ENCODE measurements around the gene CNTNAP5.

Gene CNTNAP5

DNA sequence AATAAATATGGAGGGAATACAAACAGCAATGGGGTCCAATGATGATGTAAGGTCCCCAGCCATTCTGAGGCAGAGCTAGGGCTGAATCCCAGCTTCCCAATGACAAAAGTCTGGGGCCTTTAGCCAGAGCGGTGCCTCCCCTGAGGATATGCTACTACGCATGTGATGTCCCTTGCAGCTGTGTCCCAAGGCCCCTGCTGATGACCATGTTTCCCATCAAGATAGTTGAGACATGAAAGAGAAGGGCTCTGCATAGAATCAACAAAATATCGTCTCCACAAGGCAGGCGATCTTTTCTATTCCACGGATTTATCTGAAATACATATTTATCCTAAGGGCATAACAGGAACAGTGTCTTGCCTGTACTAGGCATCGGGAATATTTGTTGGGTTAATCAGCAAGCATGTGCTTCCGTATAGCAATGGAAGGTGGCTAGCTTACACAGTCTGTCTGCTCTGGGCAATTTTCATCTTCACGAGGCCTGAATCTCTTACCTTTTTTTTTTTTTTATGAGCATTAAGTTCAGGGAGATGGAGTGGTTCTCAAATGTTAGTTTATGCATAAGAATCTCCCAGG lies 284.6 kb downstream of the CNTNAP5 start:
- 86% methylated on average over 5 of the region's 8 CpGs for WGBS
- no peaks in the 10 kb centered on the region for H3K36me3 ChIP-seq (ENCODE audit: control insufficient read depth in 1 of 2, insufficient read depth in 2 of 2, low read depth in 1 of 2, low read length in 2 of 2)
- no peak overlapping the region for H2AFZ ChIP-seq (ENCODE audit: low read depth, low read length)
- no peaks in the 10 kb centered on the region for H3K79me1 ChIP-seq (replicated peaks; ENCODE audit: low read length, poor library complexity, severe bottlenecking)
- H2BK120ac ChIP-seq (ENCODE audit: low read depth, low read length), result no peak overlapping the region
- no peak overlapping the region for H3K4me2 ChIP-seq (ENCODE audit: low read length, poor library complexity, severe bottlenecking)
- no peak overlapping the region for H3K9ac ChIP-seq (ENCODE audit: low read length)
- no peak overlapping the region for H4K8ac ChIP-seq (ENCODE audit: low read length)
- H3K4me3 ChIP-seq (ENCODE audit: insufficient read depth in 1 of 2, low read depth in 1 of 2, low read length in 2 of 2), result no peak overlapping the region
- no peaks in the 10 kb centered on the region for H3K9me3 ChIP-seq (ENCODE audit: control insufficient read depth, low read length)
- H2BK15ac ChIP-seq (ENCODE audit: low read depth, poor library complexity, severe bottlenecking), result no peak overlapping the region
- H2BK5ac ChIP-seq (ENCODE audit: low read depth, low read length, poor library complexity, severe bottlenecking), result no peak overlapping the region
- H3K4me1 ChIP-seq (ENCODE audit: control insufficient read depth, insufficient read depth, low read depth, low read length), result no peaks in the 10 kb centered on the region
- no peak overlapping the region for H3K27ac ChIP-seq (ENCODE audit: low read length, poor library complexity, severe bottlenecking)
- H3K23ac ChIP-seq (ENCODE audit: low read length in 2 of 2), result no peak overlapping the region
- H2AK5ac ChIP-seq (ENCODE audit: low read length, severe bottlenecking), result no peak overlapping the region
- H3K18ac ChIP-seq (ENCODE audit: low read depth in 1 of 2, low read length in 2 of 2), result no peak overlapping the region
- no peak overlapping the region for H4K91ac ChIP-seq (ENCODE audit: low read length)
- DNase-seq, result no peak
- no peak overlapping the region for H3K4ac ChIP-seq (ENCODE audit: low read depth in 1 of 2, low read length in 2 of 2)
- no peak overlapping the region for H2BK12ac ChIP-seq (ENCODE audit: low read length in 2 of 2)
- H3K14ac ChIP-seq (ENCODE audit: low read length in 2 of 2), result no peak overlapping the region
- H3K27me3 ChIP-seq (ENCODE audit: control insufficient read depth in 1 of 2, insufficient read depth in 1 of 2, low read length in 2 of 2), result no peaks in the 10 kb centered on the region

DNA sequence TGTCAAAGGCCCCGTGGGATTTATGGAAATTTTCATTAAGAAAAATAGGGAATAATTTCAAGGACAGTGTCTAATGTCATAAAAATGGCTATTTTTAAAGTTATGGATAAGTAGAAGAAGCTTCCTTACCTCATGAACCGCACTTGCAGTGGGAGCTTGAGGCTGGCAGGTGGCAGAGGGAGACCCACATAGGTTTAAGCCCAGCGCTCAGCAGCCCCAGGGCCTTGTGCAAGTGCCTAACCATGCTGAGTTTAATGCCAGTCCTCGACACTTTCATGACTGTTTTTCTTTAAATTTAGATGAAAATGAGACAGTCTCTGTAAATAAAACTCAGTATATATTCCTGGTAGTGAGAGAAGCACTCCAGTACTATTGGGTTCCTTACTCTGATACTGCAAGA lies 285.6 kb downstream of the CNTNAP5 start:
- H2BK5ac ChIP-seq (ENCODE audit: low read depth, low read length, poor library complexity, severe bottlenecking), result no peak overlapping the region
- H3K27ac ChIP-seq (ENCODE audit: low read length, poor library complexity, severe bottlenecking), result no peak overlapping the region
- H3K4me2 ChIP-seq (ENCODE audit: low read length, poor library complexity, severe bottlenecking), result no peak overlapping the region
- DNase-seq, result no peak
- no peaks in the 10 kb centered on the region for H3K27me3 ChIP-seq (ENCODE audit: control insufficient read depth in 1 of 2, insufficient read depth in 1 of 2, low read length in 2 of 2)
- no peak overlapping the region for H3K4me3 ChIP-seq (ENCODE audit: insufficient read depth in 1 of 2, low read depth in 1 of 2, low read length in 2 of 2)
- H3K4ac ChIP-seq (ENCODE audit: low read depth in 1 of 2, low read length in 2 of 2), result no peak overlapping the region
- H4K8ac ChIP-seq (ENCODE audit: low read length), result no peak overlapping the region
- H3K36me3 ChIP-seq (ENCODE audit: control insufficient read depth in 1 of 2, insufficient read depth in 2 of 2, low read depth in 1 of 2, low read length in 2 of 2), result no peaks in the 10 kb centered on the region
- no peaks in the 10 kb centered on the region for H3K9me3 ChIP-seq (ENCODE audit: control insufficient read depth, low read length)
- no peak overlapping the region for H2BK15ac ChIP-seq (ENCODE audit: low read depth, poor library complexity, severe bottlenecking)
- no peak overlapping the region for H2AK5ac ChIP-seq (ENCODE audit: low read length, severe bottlenecking)
- no peaks in the 10 kb centered on the region for H3K4me1 ChIP-seq (ENCODE audit: control insufficient read depth, insufficient read depth, low read depth, low read length)
- H4K91ac ChIP-seq (ENCODE audit: low read length), result no peak overlapping the region
- H3K14ac ChIP-seq (ENCODE audit: low read length in 2 of 2), result no peak overlapping the region
- H3K18ac ChIP-seq (ENCODE audit: low read depth in 1 of 2, low read length in 2 of 2), result no peak overlapping the region
- no peak overlapping the region for H3K9ac ChIP-seq (ENCODE audit: low read length)
- no peak overlapping the region for H2BK120ac ChIP-seq (ENCODE audit: low read depth, low read length)
- H3K79me1 ChIP-seq (replicated peaks; ENCODE audit: low read length, poor library complexity, severe bottlenecking), result no peaks in the 10 kb centered on the region
- no peak overlapping the region for H3K23ac ChIP-seq (ENCODE audit: low read length in 2 of 2)
- no peak overlapping the region for H2AFZ ChIP-seq (ENCODE audit: low read depth, low read length)
- H2BK12ac ChIP-seq (ENCODE audit: low read length in 2 of 2), result no peak overlapping the region
- 88% methylated on average over 3 of the region's 4 CpGs for WGBS

DNA sequence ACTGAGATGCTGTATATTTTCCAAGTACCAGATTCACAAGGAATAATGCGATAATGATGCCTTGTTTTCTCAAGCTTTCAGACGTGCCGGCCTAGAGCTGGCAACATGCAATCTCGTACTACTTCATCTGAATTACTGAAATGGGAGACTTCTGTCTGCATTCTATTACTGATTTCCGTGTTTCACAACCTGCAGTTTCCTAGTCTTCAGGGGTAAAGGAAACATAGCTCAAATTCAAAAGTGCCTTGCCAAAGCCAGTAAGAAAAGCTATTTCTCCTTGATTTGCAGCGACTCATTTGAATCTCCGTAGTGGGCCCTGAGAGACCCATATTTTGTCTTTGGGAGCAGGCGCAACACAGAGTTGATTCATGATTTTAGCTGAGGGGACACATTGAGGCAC lies 289.0 kb downstream of the CNTNAP5 start:
- H3K14ac ChIP-seq (ENCODE audit: low read length in 2 of 2), result no peak overlapping the region
- H3K23ac ChIP-seq (ENCODE audit: low read length in 2 of 2), result no peak overlapping the region
- WGBS, result 90% methylated on average over 8 of the region's 8 CpGs
- H2AK5ac ChIP-seq (ENCODE audit: low read length, severe bottlenecking), result no peak overlapping the region
- H2BK15ac ChIP-seq (ENCODE audit: low read depth, poor library complexity, severe bottlenecking), result no peak overlapping the region
- H3K4ac ChIP-seq (ENCODE audit: low read depth in 1 of 2, low read length in 2 of 2), result no peak overlapping the region
- H3K9ac ChIP-seq (ENCODE audit: low read length), result no peak overlapping the region
- no peaks in the 10 kb centered on the region for H3K9me3 ChIP-seq (ENCODE audit: control insufficient read depth, low read length)
- no peak overlapping the region for H3K18ac ChIP-seq (ENCODE audit: low read depth in 1 of 2, low read length in 2 of 2)
- H2BK5ac ChIP-seq (ENCODE audit: low read depth, low read length, poor library complexity, severe bottlenecking), result no peak overlapping the region
- H2BK12ac ChIP-seq (ENCODE audit: low read length in 2 of 2), result no peak overlapping the region
- H3K27me3 ChIP-seq (ENCODE audit: control insufficient read depth in 1 of 2, insufficient read depth in 1 of 2, low read length in 2 of 2), result no peaks in the 10 kb centered on the region
- no peak overlapping the region for H3K4me3 ChIP-seq (ENCODE audit: insufficient read depth in 1 of 2, low read depth in 1 of 2, low read length in 2 of 2)
- no peaks in the 10 kb centered on the region for H3K36me3 ChIP-seq (ENCODE audit: control insufficient read depth in 1 of 2, insufficient read depth in 2 of 2, low read depth in 1 of 2, low read length in 2 of 2)
- no peak overlapping the region for H4K91ac ChIP-seq (ENCODE audit: low read length)
- no peak overlapping the region for H2AFZ ChIP-seq (ENCODE audit: low read depth, low read length)
- H2BK120ac ChIP-seq (ENCODE audit: low read depth, low read length), result no peak overlapping the region
- no peak overlapping the region for H4K8ac ChIP-seq (ENCODE audit: low read length)
- H3K4me1 ChIP-seq (ENCODE audit: control insufficient read depth, insufficient read depth, low read depth, low read length), result no peaks in the 10 kb centered on the region
- H3K27ac ChIP-seq (ENCODE audit: low read length, poor library complexity, severe bottlenecking), result no peak overlapping the region
- H3K79me1 ChIP-seq (replicated peaks; ENCODE audit: low read length, poor library complexity, severe bottlenecking), result no peaks in the 10 kb centered on the region
- DNase-seq, result no peak
- no peak overlapping the region for H3K4me2 ChIP-seq (ENCODE audit: low read length, poor library complexity, severe bottlenecking)

DNA sequence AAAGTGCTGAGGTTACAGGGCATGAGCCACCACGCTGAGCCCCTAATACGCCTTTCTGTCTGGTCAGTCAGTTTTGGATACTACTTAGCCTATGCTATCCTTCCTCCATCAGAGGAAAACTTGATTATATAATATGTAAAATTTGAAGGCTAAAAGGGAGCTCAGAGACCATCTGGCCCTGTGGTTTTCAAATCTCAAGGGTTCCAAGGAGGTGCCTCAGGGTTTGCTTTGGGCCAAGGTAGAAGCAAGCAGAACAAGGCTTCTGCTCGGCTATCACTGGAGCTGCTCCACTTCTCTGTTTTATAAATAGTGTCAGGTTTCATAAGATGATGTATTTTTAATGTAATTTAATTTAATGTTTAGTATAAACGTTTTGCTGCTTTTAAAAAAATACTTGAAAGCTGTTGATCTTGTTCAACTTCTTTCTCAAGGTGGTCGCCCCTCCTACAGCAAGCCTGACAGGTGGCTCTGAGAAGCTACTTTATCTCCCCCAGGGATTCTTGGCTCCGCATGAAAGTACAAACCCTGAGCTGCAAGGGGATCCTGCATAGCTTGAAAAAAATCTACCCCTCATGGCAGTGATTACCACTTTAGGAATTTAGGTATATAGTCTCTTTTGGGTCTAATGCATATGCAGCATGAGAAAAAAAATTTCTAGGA lies 290.3 kb downstream of the CNTNAP5 start:
- no peak overlapping the region for H3K14ac ChIP-seq (ENCODE audit: low read length in 2 of 2)
- H3K9me3 ChIP-seq (ENCODE audit: control insufficient read depth, low read length), result no peaks in the 10 kb centered on the region
- no peak overlapping the region for H2BK5ac ChIP-seq (ENCODE audit: low read depth, low read length, poor library complexity, severe bottlenecking)
- H3K36me3 ChIP-seq (ENCODE audit: control insufficient read depth in 1 of 2, insufficient read depth in 2 of 2, low read depth in 1 of 2, low read length in 2 of 2), result no peaks in the 10 kb centered on the region
- H2BK120ac ChIP-seq (ENCODE audit: low read depth, low read length), result no peak overlapping the region
- H3K4ac ChIP-seq (ENCODE audit: low read depth in 1 of 2, low read length in 2 of 2), result no peak overlapping the region
- H4K91ac ChIP-seq (ENCODE audit: low read length), result no peak overlapping the region
- H3K27ac ChIP-seq (ENCODE audit: low read length, poor library complexity, severe bottlenecking), result no peak overlapping the region
- no peak overlapping the region for H2BK12ac ChIP-seq (ENCODE audit: low read length in 2 of 2)
- 58% methylated on average over 4 of the region's 6 CpGs for WGBS
- no peak overlapping the region for H3K4me3 ChIP-seq (ENCODE audit: insufficient read depth in 1 of 2, low read depth in 1 of 2, low read length in 2 of 2)
- no peak overlapping the region for H2AK5ac ChIP-seq (ENCODE audit: low read length, severe bottlenecking)
- DNase-seq, result no peak
- no peak overlapping the region for H3K9ac ChIP-seq (ENCODE audit: low read length)
- no peaks in the 10 kb centered on the region for H3K79me1 ChIP-seq (replicated peaks; ENCODE audit: low read length, poor library complexity, severe bottlenecking)
- no peak overlapping the region for H3K23ac ChIP-seq (ENCODE audit: low read length in 2 of 2)
- H3K27me3 ChIP-seq (ENCODE audit: control insufficient read depth in 1 of 2, insufficient read depth in 1 of 2, low read length in 2 of 2), result no peaks in the 10 kb centered on the region
- H4K8ac ChIP-seq (ENCODE audit: low read length), result no peak overlapping the region
- no peak overlapping the region for H3K18ac ChIP-seq (ENCODE audit: low read depth in 1 of 2, low read length in 2 of 2)
- no peak overlapping the region for H3K4me2 ChIP-seq (ENCODE audit: low read length, poor library complexity, severe bottlenecking)
- H3K4me1 ChIP-seq (ENCODE audit: control insufficient read depth, insufficient read depth, low read depth, low read length), result no peaks in the 10 kb centered on the region
- no peak overlapping the region for H2BK15ac ChIP-seq (ENCODE audit: low read depth, poor library complexity, severe bottlenecking)
- no peak overlapping the region for H2AFZ ChIP-seq (ENCODE audit: low read depth, low read length)
